Osteoblast (primary cell): ENCODE results near the gene GALC. TPM values are rescaled to one million over a fixed set of nuclear protein-coding genes. Genes with fewer than 3 reads are reported as not detected.

Experiments used
- DNase-seq: peaks from one replicate; pipeline ENCODE4 v3.0.0; 2011; ENCODE audit warnings: low spot score, mixed read lengths; ENCODE audit not compliant: insufficient read length; ENCODE audit errors: missing footprints
- H2AFZ ChIP-seq: 2 replicates; pipeline ENCODE4 v1.6.0; 2011; ENCODE audit warnings: mild to moderate bottlenecking, low read length
- H3K27ac ChIP-seq: 2 replicates; pipeline ENCODE4 v1.5.1; 2011; ENCODE audit warnings: mild to moderate bottlenecking, low read depth, low read length, moderate library complexity
- H3K27me3 ChIP-seq: 2 replicates; pipeline ENCODE4 v1.6.0; 2012; ENCODE audit warnings: mild to moderate bottlenecking, control low read depth, inconsistent platforms, low read length, moderate library complexity; ENCODE audit not compliant: insufficient read depth
- H3K36me3 ChIP-seq: 2 replicates; pipeline ENCODE4 v1.5.1; 2011; ENCODE audit warnings: mild to moderate bottlenecking, low read length, control low read depth, moderate library complexity; ENCODE audit not compliant: insufficient read depth
- H3K4me1 ChIP-seq: 2 replicates; pipeline ENCODE4 v1.5.1; 2011; ENCODE audit warnings: mild to moderate bottlenecking, low read length, control low read depth, moderate library complexity; ENCODE audit not compliant: insufficient read depth
- H3K4me2 ChIP-seq: 2 replicates; pipeline ENCODE4 v1.6.0; 2011; ENCODE audit warnings: mild to moderate bottlenecking, low read length; ENCODE audit not compliant: insufficient read depth
- H3K4me3 ChIP-seq: fragments of 200-600 bp; sonication (generic); 3 replicates; pipeline ENCODE4 v1.5.1; 2012; ENCODE audit warnings: mild to moderate bottlenecking, low read length, inconsistent platforms; ENCODE audit not compliant: insufficient read depth
- H3K79me2 ChIP-seq: 2 replicates; pipeline ENCODE4 v1.6.0; 2012; ENCODE audit warnings: mild to moderate bottlenecking, low read length, control low read depth, inconsistent platforms; ENCODE audit not compliant: insufficient read depth
- H3K9me3 ChIP-seq: 2 replicates; pipeline ENCODE4 v1.5.1; 2011; ENCODE audit warnings: low read depth, low read length, control low read depth
- H4K20me1 ChIP-seq: 2 replicates; pipeline ENCODE4 v1.6.0; 2012; ENCODE audit warnings: mild to moderate bottlenecking, low read length, control low read depth; ENCODE audit not compliant: insufficient read depth
- CTCF ChIP-seq: IDR thresholded peaks from 2 replicates; pipeline ENCODE4 v1.5.1; 2011; ENCODE audit warnings: mild to moderate bottlenecking, low read depth, low read length, moderate library complexity; ENCODE audit errors: extremely low read depth
- total RNA-seq: library from RNA; depleted of rRNA; stranded (reverse); fragments of >200 nt; gene quantifications from 2 replicates; pipeline ENCODE4 v1.2.3, GENCODE V29; 2012

The GALC gene
- total RNA-seq, 1 donor: 17.0 TPM

GRCh38 chr14:88023658-88024187 lies 30.7 kb upstream of the GALC start:
- Histone ChIP-seq H3K4me1 (no peaks in the 10 kb centered on the region), H3K9me3 (no peaks in the 10 kb centered on the region), H3K79me2 (no peaks in the 10 kb centered on the region), H3K27me3 (no peaks in the 10 kb centered on the region), H2AFZ (no peak overlapping the region), H3K4me2 (no peak overlapping the region), H4K20me1 (no peaks in the 10 kb centered on the region), H3K4me3 (no peak overlapping the region), H3K27ac (no peak overlapping the region), H3K36me3 (no peaks in the 10 kb centered on the region)
- TF ChIP-seq CTCF: no peak
- no peak for DNase-seq

DNA sequence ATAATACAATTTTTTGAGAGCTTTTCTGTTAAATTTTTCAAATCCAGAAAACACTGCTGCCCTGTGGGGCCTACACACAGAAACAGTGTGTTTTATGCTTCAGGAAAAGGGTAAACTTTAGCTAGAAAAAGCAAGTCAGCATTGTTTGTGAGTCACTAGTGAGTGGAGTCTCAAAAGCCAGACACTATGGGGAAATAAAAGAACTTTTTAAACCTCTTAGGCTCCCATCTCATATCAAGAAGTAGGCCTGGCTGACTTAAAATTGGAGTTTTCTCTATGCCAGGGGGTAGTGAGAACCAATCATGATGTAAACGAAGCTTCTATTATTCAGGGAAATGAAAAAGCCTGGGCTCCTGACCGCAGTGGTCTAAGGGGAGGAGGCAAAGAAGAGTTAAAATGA lies 24.6 kb upstream of the GALC start:
- Histone ChIP-seq H3K4me3 (no peak overlapping the region), H2AFZ (no peak overlapping the region), H3K9me3 (no peaks in the 10 kb centered on the region), H3K36me3 (no peaks in the 10 kb centered on the region), H3K4me1 (no peaks in the 10 kb centered on the region), H3K27ac (no peak overlapping the region), H3K79me2 (no peaks in the 10 kb centered on the region), H3K27me3 (no peaks in the 10 kb centered on the region), H4K20me1 (no peaks in the 10 kb centered on the region), H3K4me2 (no peak overlapping the region)
- no peak for TF ChIP-seq CTCF
- no peak for DNase-seq

DNA sequence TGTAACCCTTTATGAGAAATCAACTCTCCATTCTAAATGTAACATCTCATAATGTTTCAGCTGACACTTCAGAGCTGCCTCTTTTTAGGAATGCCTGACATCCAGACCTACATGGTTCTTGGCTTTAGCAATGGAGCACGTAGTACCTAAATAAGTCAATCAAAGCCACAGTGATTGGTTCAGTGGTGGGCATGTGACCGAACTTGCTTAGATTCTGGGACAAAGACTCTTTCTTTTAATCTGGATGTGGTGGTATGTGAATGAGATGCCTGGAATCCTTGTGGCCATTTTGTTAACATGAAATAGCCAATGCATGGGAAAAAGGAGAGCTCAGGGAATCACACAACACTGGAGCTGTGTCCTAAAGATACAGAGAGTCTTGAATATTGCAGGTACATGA lies 23.8 kb upstream of the GALC start:
- no peaks in the 10 kb centered on the region for H3K27me3 ChIP-seq
- H2AFZ ChIP-seq: no peak overlapping the region
- H3K9me3 ChIP-seq: no peaks in the 10 kb centered on the region
- TF ChIP-seq CTCF: no peak
- H3K4me1 ChIP-seq: no peaks in the 10 kb centered on the region
- no peaks in the 10 kb centered on the region for H4K20me1 ChIP-seq
- no peaks in the 10 kb centered on the region for H3K79me2 ChIP-seq
- no peak overlapping the region for H3K4me2 ChIP-seq
- H3K27ac ChIP-seq: no peak overlapping the region
- H3K36me3 ChIP-seq: no peaks in the 10 kb centered on the region
- H3K4me3 ChIP-seq: no peak overlapping the region
- no peak for DNase-seq

DNA sequence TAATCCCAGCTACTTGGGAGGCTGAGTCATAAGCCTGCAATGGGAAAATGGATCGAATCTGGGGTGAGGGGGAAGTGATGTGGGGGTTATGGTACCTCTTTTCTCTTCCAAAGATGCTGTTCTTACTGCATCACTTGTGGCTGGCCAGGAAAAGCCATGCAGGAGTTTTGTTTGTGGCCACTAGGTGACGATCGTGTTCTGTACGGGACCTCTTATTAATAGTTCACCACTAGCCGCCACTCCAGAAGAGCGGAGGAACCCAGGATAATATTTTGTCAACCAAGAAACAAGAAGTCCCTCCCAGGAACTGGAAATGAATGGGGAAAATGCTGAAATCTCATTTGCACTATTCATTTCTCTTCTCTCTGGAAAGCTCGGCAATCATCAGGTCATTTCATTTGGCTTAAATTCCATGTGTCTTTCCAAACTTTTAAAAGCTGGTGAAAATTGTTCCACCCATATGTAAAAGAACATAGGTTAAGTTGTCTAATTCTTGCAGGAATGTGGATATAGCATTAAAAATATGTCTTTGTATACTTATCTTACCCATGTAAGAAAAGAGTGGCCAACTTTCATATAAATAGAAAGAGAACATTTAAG lies 20.9 kb upstream of the GALC start:
- no peaks in the 10 kb centered on the region for H3K4me1 ChIP-seq
- H3K9me3 ChIP-seq: no peaks in the 10 kb centered on the region
- no peak overlapping the region for H3K4me2 ChIP-seq
- H3K27me3 ChIP-seq: no peaks in the 10 kb centered on the region
- no peaks in the 10 kb centered on the region for H3K36me3 ChIP-seq
- no peak for DNase-seq
- no peaks in the 10 kb centered on the region for H4K20me1 ChIP-seq
- H3K79me2 ChIP-seq: no peaks in the 10 kb centered on the region
- peak overlapping the region; percentile 58 for H2AFZ ChIP-seq
- no peak overlapping the region for H3K4me3 ChIP-seq
- no peak overlapping the region for H3K27ac ChIP-seq
- peak; percentile 96 for TF ChIP-seq CTCF
